ENCODE data around the gene PCCB.
"Not testable (repeated sequence)": the region's sequence is repeated elsewhere in the genome, so short reads cannot be mapped to it uniquely, and the experiment has no call there.

Gene PCCB

GRCh38 chr3:136351351-136351750 is 101.2 kb downstream of the PCCB start:
- ChIA-PET POLR2A (ENCODE audit: low non-redundant PET) (no interaction called here), CTCF (interaction anchor here (0.6 to 1.0 kb wide), 3 partner anchors 10 to 153 kb away, joined by 3 to 4 read pairs (median 4); no protein-coding TSS in a partner anchor)
- DNase-seq (ENCODE audit: low spot score), result no peak
- no peak for TF ChIP-seq CTCF (conservative IDR thresholded peaks at IDR 0.05; ENCODE audit: low read depth)
- H3K27ac ChIP-seq, result no peak overlapping the region

- no peak for DNase-seq (ENCODE audit: low spot score)
- no peak overlapping the region for H3K27ac ChIP-seq
- ChIA-PET POLR2A (ENCODE audit: low non-redundant PET) (no interaction called here), CTCF (interaction anchor here (0.6 to 1.0 kb wide), 3 partner anchors 10 to 467 kb away, joined by 3 to 4 read pairs (median 3); no protein-coding TSS in a partner anchor)
- no peak for TF ChIP-seq CTCF (conservative IDR thresholded peaks at IDR 0.05; ENCODE audit: low read depth)
Observed at GRCh38 chr3:136351905-136352304, 101.8 kb downstream of the PCCB start.

- DNase-seq (ENCODE audit: low spot score), result no peak
- CTCF ChIA-PET, result no interaction called here
- POLR2A ChIA-PET (ENCODE audit: low non-redundant PET), result no interaction called here
- no peak overlapping the region for H3K27ac ChIP-seq
- TF ChIP-seq CTCF (conservative IDR thresholded peaks at IDR 0.05; ENCODE audit: low read depth), result no peak
Observed at GRCh38 chr3:136353461-136353860, 103.3 kb downstream of the PCCB start.

- no peak for TF ChIP-seq CTCF (conservative IDR thresholded peaks at IDR 0.05; ENCODE audit: low read depth)
- ChIA-PET CTCF (interaction anchor here (1.8 kb wide), 1 partner anchor 26 kb away, joined by 5 read pairs; no protein-coding TSS in a partner anchor), POLR2A (ENCODE audit: low non-redundant PET) (interaction anchor here (0.5 kb wide), 1 partner anchor 386 kb away, joined by 3 read pairs; the partner anchor contains the start of gene STAG1)
- no peak for DNase-seq (ENCODE audit: low spot score)
- no peak overlapping the region for H3K27ac ChIP-seq
Observed at GRCh38 chr3:136366289-136366688, 116.1 kb downstream of the PCCB start.

- POLR2A ChIA-PET (ENCODE audit: low non-redundant PET); CTCF ChIA-PET; H3K27ac ChIP-seq; DNase-seq (ENCODE audit: low spot score): not testable (repeated sequence)
Observed at GRCh38 chr3:136375800-136376199, 125.7 kb downstream of the PCCB start.

GRCh38 chr3:136377508-136377907 is 127.4 kb downstream of the PCCB start:
- TF ChIP-seq CTCF (conservative IDR thresholded peaks at IDR 0.05; ENCODE audit: low read depth), result no peak
- POLR2A ChIA-PET (ENCODE audit: low non-redundant PET), result no interaction called here
- no peak overlapping the region for H3K27ac ChIP-seq
- DNase-seq (ENCODE audit: low spot score), result no peak
- CTCF ChIA-PET, result interaction anchor here (0.6 kb wide), 1 partner anchor 375 kb away, joined by 3 read pairs; the partner anchor contains the start of gene STAG1

GRCh38 chr3:136378011-136378410 is 127.9 kb downstream of the PCCB start:
- no peak for TF ChIP-seq CTCF (conservative IDR thresholded peaks at IDR 0.05; ENCODE audit: low read depth)
- POLR2A ChIA-PET (ENCODE audit: low non-redundant PET), result no interaction called here
- CTCF ChIA-PET, result no interaction called here
- DNase-seq (ENCODE audit: low spot score), result no peak
- no peak overlapping the region for H3K27ac ChIP-seq

Measured in RWPE1 (cell line).